CD14-positive monocyte (primary cell): ENCODE results near the gene CFAP90. TPM values are rescaled to one million over a fixed set of nuclear protein-coding genes. Genes with fewer than 3 reads are reported as not detected.

ENCODE experiments used
- DNase-seq, 3 donors: peaks; one replicate each; pipeline ENCODE4 v3.0.0-alpha.2; 2011 to 2022
- H2AFZ ChIP-seq: 2 replicates; pipeline ENCODE4 v1.6.0; 2012; ENCODE audit warnings: mild to moderate bottlenecking, low read depth, low read length, inconsistent platforms; ENCODE audit not compliant: insufficient read depth, poor library complexity, severe bottlenecking
- H3K27ac ChIP-seq, 2 donors: 1 replicate in 1 of 2; 2 replicates in 1 of 2; pipeline ENCODE4 v1.5.1; 2012 to 2013; ENCODE audit warnings: low read length in 2 of 2, control low read depth in 1 of 2, inconsistent platforms in 1 of 2, low read depth in 1 of 2, mild to moderate bottlenecking in 1 of 2
- H3K27me3 ChIP-seq, 2 donors: one replicate each; pipeline versions ENCODE4 v1.6.0 to v1.6.1; 2011 to 2013; ENCODE audit warnings: low read length in 2 of 2; ENCODE audit not compliant: control insufficient read depth in 2 of 2, insufficient read depth in 2 of 2
- H3K36me3 ChIP-seq, 2 donors: replicated peaks in 1 of 2; 1 replicate in 1 of 2; 2 replicates in 1 of 2; pipeline versions ENCODE4 v1.5.1 to v1.6.1; 2012 to 2013; ENCODE audit warnings: low read length in 2 of 2, control low read depth in 1 of 2, inconsistent platforms in 1 of 2, mild to moderate bottlenecking in 1 of 2; ENCODE audit not compliant: insufficient read depth in 2 of 2, control insufficient read depth in 1 of 2
- H3K4me1 ChIP-seq, 2 donors: 1 replicate in 1 of 2; 2 replicates in 1 of 2; pipeline versions ENCODE4 v1.5.1 to v1.6.1; 2012 to 2013; ENCODE audit warnings: low read length in 2 of 2, control low read depth in 1 of 2, inconsistent platforms in 1 of 2, mild to moderate bottlenecking in 1 of 2, moderate library complexity in 1 of 2; ENCODE audit not compliant: insufficient read depth in 2 of 2, control insufficient read depth in 1 of 2
- H3K4me2 ChIP-seq: replicated peaks from 2 replicates; pipeline ENCODE3; 2012; ENCODE audit warnings: low read length, moderate library complexity, mild to moderate bottlenecking; ENCODE audit not compliant: poor library complexity, severe bottlenecking; ENCODE audit errors: extremely low read depth
- H3K4me3 ChIP-seq, 3 experiments: fragments of 200-600 bp in 1 of 3; sonication (generic) in 1 of 3; replicated peaks in 1 of 3; 1 replicate in 2 of 3; 2 replicates in 1 of 3; pipeline ENCODE4 v1.5.1; 2011 to 2013; ENCODE audit warnings: low read length in 3 of 3, mild to moderate bottlenecking in 3 of 3, control low read depth in 2 of 3, low read depth in 2 of 3, inconsistent platforms in 1 of 3, moderate library complexity in 1 of 3
- H3K79me2 ChIP-seq: 2 replicates; pipeline ENCODE4 v1.6.0; 2012; ENCODE audit warnings: mild to moderate bottlenecking, control low read depth, inconsistent platforms, low read length, moderate library complexity; ENCODE audit not compliant: insufficient read depth
- H3K9ac ChIP-seq: 2 replicates; pipeline ENCODE4 v1.6.0; 2017; ENCODE audit warnings: low read length, mild to moderate bottlenecking; ENCODE audit not compliant: insufficient read depth, poor library complexity, severe bottlenecking
- H3K9me3 ChIP-seq, 2 donors: replicated peaks in 1 of 2; 1 replicate in 1 of 2; 2 replicates in 1 of 2; pipeline versions ENCODE4 v1.5.1 to v1.6.1; 2012 to 2013; ENCODE audit warnings: low read length in 2 of 2, control low read depth in 1 of 2; ENCODE audit not compliant: control insufficient read depth in 1 of 2, insufficient read depth in 1 of 2
- H4K20me1 ChIP-seq: 2 replicates; pipeline ENCODE4 v1.6.0; 2012; ENCODE audit warnings: mild to moderate bottlenecking, low read length, control low read depth, moderate library complexity; ENCODE audit not compliant: insufficient read depth
- H3K27ac Mint-ChIP-seq, 7 donors: one replicate each; pipeline ENCODE4 v1.8.0; 2020; ENCODE audit warnings: mild to moderate bottlenecking in 7 of 7, mixed read lengths in 7 of 7, moderate library complexity in 6 of 7, inconsistent platforms in 2 of 7
- H3K27me3 Mint-ChIP-seq, 3 donors: one replicate each; pipeline ENCODE4 v1.8.0; 2021 to 2022; ENCODE audit warnings: low read depth in 3 of 3, mild to moderate bottlenecking in 3 of 3, mixed read lengths in 3 of 3, moderate library complexity in 3 of 3, inconsistent platforms in 1 of 3
- H3K36me3 Mint-ChIP-seq, 2 donors: one replicate each; pipeline ENCODE4 v1.8.0; 2020; ENCODE audit warnings: mixed read lengths in 2 of 2, inconsistent platforms in 1 of 2, mild to moderate bottlenecking in 1 of 2
- H3K4me1 Mint-ChIP-seq: one replicate; pipeline ENCODE4 v1.8.0; 2020; ENCODE audit warnings: mild to moderate bottlenecking, mixed read lengths
- H3K4me3 Mint-ChIP-seq, 2 donors: one replicate each; pipeline ENCODE4 v1.8.0; 2020; ENCODE audit warnings: mild to moderate bottlenecking in 2 of 2, mixed read lengths in 2 of 2, moderate library complexity in 1 of 2
- H3K9me3 Mint-ChIP-seq, 7 donors: one replicate each; pipeline ENCODE4 v1.8.0; 2020 to 2022; ENCODE audit warnings: mixed read lengths in 7 of 7, mild to moderate bottlenecking in 6 of 7, moderate library complexity in 6 of 7, inconsistent platforms in 2 of 7
- WGBS: methylation state at CpG from one replicate; pipeline ENCODE4 v1.1.5; 2013; ENCODE audit warnings: missing lambda C conversion rate; ENCODE audit not compliant: insufficient coverage; 5-methylcytosine and 5-hydroxymethylcytosine counted together
- intact Hi-C, 2 donors: fragments of 100-400 bp; cut with micrococcal nuclease; formaldehyde crosslinking; loops; one replicate each; pipeline versions ENCODE4 v1.15.0 to v1.15.1; 2023
- polyA plus RNA-seq, 3 donors: library from polyadenylated mRNA; depleted of rRNA in 1 of 3; unstranded in 2 of 3; stranded (reverse) in 1 of 3; fragments of 300-500 nt in 2 of 3; fragments of >200 nt in 1 of 3; fragmentation: Illumina TruSeq in 2 of 3; gene quantifications; 1 replicate in 2 of 3; 2 replicates in 1 of 3; pipeline ENCODE4 v1.2.3, GENCODE V29; 2012 to 2021
- TF ChIP-seq, protein P1 (sequence below): fragments of 200-600 bp; IDR thresholded peaks from one replicate; pipeline ENCODE4 v1.8.0; 2022; ENCODE audit warnings: antibody characterized with exemption, mild to moderate bottlenecking

The CFAP90 gene
- polyA plus RNA-seq, 3 donors: not detected

- H4K20me1 ChIP-seq: peaks cover 8% of the 10 kb centered on the region
- intact Hi-C loops: no loop called here
- WGBS: 100% methylated on average over 1 of the region's 4 CpGs
- H3K4me1 Mint-ChIP-seq: peaks cover 41% of the 10 kb centered on the region
- H2AFZ ChIP-seq: no peak overlapping the region
- H3K36me3 ChIP-seq: peaks cover 59 to 81% of the 10 kb centered on the region in 2 donors
- peak overlapping the region in 3 of 7 donors; percentile 8 to 41 (median 32) for H3K27ac Mint-ChIP-seq
- H3K9me3 Mint-ChIP-seq: no peaks in the 10 kb centered on the region
- DNase-seq: no peak
- H3K4me1 ChIP-seq: peaks cover 20 to 34% of the 10 kb centered on the region in 2 donors
- no peaks in the 10 kb centered on the region for H3K27me3 ChIP-seq
- TF ChIP-seq, protein P1, sequence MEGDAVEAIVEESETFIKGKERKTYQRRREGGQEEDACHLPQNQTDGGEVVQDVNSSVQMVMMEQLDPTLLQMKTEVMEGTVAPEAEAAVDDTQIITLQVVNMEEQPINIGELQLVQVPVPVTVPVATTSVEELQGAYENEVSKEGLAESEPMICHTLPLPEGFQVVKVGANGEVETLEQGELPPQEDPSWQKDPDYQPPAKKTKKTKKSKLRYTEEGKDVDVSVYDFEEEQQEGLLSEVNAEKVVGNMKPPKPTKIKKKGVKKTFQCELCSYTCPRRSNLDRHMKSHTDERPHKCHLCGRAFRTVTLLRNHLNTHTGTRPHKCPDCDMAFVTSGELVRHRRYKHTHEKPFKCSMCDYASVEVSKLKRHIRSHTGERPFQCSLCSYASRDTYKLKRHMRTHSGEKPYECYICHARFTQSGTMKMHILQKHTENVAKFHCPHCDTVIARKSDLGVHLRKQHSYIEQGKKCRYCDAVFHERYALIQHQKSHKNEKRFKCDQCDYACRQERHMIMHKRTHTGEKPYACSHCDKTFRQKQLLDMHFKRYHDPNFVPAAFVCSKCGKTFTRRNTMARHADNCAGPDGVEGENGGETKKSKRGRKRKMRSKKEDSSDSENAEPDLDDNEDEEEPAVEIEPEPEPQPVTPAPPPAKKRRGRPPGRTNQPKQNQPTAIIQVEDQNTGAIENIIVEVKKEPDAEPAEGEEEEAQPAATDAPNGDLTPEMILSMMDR: no peak
- H3K9me3 ChIP-seq: no peaks in the 10 kb centered on the region
- no peaks in the 10 kb centered on the region for H3K27me3 Mint-ChIP-seq
- H3K9ac ChIP-seq: no peak overlapping the region
- H3K27ac ChIP-seq: peak overlapping the region in 1 of 2 donors; percentile 36
- H3K4me2 ChIP-seq: no peak overlapping the region
- H3K4me3 ChIP-seq: no peak overlapping the region
- H3K4me3 Mint-ChIP-seq: no peak overlapping the region
- peaks cover 15% of the 10 kb centered on the region for H3K79me2 ChIP-seq
- peaks cover 60 to 78% of the 10 kb centered on the region in 2 donors for H3K36me3 Mint-ChIP-seq
Measured at GRCh38 chr5:7882926-7883325, 32.0 kb upstream of the CFAP90 start.

GRCh38 chr5:7881816-7882215, 30.9 kb upstream of the CFAP90 start:
- no peak overlapping the region for H3K4me3 ChIP-seq
- no peaks in the 10 kb centered on the region for H3K27me3 ChIP-seq
- H4K20me1 ChIP-seq: peaks cover 6% of the 10 kb centered on the region
- no peak overlapping the region for H2AFZ ChIP-seq
- H3K36me3 Mint-ChIP-seq: peaks cover 62 to 78% of the 10 kb centered on the region in 2 donors
- TF ChIP-seq, protein P1: no peak
- no peaks in the 10 kb centered on the region for H3K9me3 Mint-ChIP-seq
- no peak overlapping the region for H3K4me2 ChIP-seq
- peak overlapping the region in 1 of 2 donors; percentile 26 for H3K27ac ChIP-seq
- intact Hi-C loops: no loop called here
- peaks cover 22 to 39% of the 10 kb centered on the region in 2 donors for H3K4me1 ChIP-seq
- no peaks in the 10 kb centered on the region for H3K9me3 ChIP-seq
- no peak overlapping the region for H3K9ac ChIP-seq
- no peak overlapping the region for H3K4me3 Mint-ChIP-seq
- 100% methylated on average over 2 of the region's 2 CpGs for WGBS
- peaks cover 59 to 83% of the 10 kb centered on the region in 2 donors for H3K36me3 ChIP-seq
- H3K27ac Mint-ChIP-seq: peak overlapping the region in 4 of 7 donors; percentile 4 to 79 (median 64)
- peaks cover 46% of the 10 kb centered on the region for H3K4me1 Mint-ChIP-seq
- no peaks in the 10 kb centered on the region for H3K27me3 Mint-ChIP-seq
- no peak for DNase-seq
- peaks cover 15% of the 10 kb centered on the region for H3K79me2 ChIP-seq
